CD4-positive, alpha-beta T cell treated with Interleukin-2 at 100 ng/mL for 4 hours (primary cell): ENCODE results near the gene AP2A2.
A peak's percentile ranks its signal among the peaks of the same experiment; 100 is the strongest.

ENCODE experiments used
- DNase-seq: peaks from one replicate; pipeline ENCODE4 v3.0.0-alpha.2; 2020; ENCODE audit warnings: low spot score

The AP2A2 gene

DNA sequence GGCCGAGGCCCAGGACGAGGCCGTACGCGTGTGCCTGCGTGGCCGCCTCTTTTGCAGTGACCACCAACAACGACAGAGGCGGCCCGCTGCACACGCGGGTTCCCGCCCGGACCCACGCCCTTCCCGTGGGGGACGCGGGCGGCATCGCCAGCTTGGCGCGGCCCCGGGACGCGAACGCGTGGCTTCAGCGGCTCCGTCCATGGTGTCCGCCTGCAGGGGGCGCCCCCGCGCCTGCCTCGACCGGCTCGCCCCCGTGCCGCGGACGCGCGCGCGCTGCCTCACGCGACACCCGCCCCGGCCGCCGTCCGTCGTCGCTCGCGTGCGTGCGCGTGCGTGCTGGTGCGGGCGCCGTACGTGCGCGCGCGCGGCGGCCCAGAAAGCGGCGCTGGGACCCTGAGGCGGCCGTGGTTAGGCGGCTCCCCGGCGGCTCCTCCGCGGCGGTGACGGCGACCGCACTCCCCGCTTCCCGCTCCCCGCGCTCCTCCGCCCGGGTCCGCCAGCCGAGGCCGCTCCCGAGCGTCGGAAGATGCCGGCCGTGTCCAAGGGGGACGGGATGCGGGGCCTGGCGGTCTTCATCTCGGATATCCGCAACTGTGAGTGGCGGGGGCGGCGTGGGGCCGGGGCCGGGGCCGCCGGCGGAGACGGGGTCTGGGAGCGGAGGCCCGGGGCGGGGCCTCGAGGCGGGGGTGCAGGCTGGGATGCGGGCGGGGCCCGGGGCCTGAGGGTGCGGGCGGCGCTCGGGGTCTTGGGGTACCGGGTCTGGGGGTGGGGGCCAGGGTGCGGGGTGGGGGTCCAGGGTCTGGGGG, at the start of gene AP2A2:
Gene AP2A2 (plus strand): TSS at position 375 of the 806 bp plus-strand sequence. CDS start 152 bp downstream, at position 527.
- peak; percentile 89 for DNase-seq

- no peak for DNase-seq
Observed at GRCh38 chr11:876545-876944, 49.1 kb upstream of the AP2A2 start.

- no peak for DNase-seq
Observed at GRCh38 chr11:877565-877964, 48.1 kb upstream of the AP2A2 start.

GRCh38 chr11:880447-880846, 45.2 kb upstream of the AP2A2 start:
- DNase-seq = no peak

DNA sequence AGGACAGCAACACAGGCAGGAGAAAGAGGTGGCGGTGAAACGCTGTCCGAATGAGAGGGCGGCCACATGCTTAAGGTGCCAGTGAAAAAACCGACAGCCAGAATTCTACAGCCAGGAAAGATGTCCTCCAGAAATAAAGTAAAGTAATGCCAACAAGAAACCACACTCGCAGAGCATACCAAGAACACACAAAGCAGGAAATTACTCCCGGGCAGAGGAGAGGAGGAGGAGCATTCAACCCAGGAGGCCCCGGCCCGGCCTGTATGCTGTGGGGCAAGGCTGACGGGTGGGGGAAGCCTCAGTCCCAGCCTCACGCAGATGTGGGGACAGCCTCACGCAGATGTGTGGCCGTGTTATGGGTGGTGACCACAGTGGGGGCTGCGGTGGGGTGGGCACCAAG, 43.1 kb upstream of the AP2A2 start:
- no peak for DNase-seq

DNA sequence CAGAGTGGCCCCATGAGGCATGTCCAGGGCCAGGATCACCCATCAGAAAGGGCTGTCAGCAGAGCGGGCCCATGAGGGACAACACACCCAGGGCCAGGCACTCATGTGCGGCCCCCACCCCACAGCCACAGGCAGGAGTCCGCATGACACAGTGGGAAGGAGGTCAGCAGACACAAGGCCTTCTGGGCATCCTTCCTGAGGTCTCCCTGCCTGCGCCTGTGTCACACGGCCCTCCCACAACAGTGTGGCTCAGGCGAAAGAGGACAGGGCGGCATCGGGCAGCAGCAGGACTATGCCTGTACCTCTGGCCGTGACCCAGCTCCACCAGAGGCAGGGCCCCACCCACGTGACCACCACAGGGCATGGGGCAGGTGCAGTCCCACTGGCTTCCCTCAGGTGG, 42.1 kb upstream of the AP2A2 start:
- DNase-seq = no peak

GRCh38 chr11:884578-885070, 41.0 kb upstream of the AP2A2 start:
- no peak for DNase-seq

GRCh38 chr11:886568-886967, 39.1 kb upstream of the AP2A2 start:
- no peak for DNase-seq

GRCh38 chr11:887589-887988, 38.1 kb upstream of the AP2A2 start:
- no peak for DNase-seq

- DNase-seq = no peak
Observed at GRCh38 chr11:888310-889212, 37.1 kb upstream of the AP2A2 start.

- DNase-seq = no peak
Observed at GRCh38 chr11:889257-889656, 36.4 kb upstream of the AP2A2 start.

GRCh38 chr11:889687-890475, 35.8 kb upstream of the AP2A2 start:
- DNase-seq = no peak

DNA sequence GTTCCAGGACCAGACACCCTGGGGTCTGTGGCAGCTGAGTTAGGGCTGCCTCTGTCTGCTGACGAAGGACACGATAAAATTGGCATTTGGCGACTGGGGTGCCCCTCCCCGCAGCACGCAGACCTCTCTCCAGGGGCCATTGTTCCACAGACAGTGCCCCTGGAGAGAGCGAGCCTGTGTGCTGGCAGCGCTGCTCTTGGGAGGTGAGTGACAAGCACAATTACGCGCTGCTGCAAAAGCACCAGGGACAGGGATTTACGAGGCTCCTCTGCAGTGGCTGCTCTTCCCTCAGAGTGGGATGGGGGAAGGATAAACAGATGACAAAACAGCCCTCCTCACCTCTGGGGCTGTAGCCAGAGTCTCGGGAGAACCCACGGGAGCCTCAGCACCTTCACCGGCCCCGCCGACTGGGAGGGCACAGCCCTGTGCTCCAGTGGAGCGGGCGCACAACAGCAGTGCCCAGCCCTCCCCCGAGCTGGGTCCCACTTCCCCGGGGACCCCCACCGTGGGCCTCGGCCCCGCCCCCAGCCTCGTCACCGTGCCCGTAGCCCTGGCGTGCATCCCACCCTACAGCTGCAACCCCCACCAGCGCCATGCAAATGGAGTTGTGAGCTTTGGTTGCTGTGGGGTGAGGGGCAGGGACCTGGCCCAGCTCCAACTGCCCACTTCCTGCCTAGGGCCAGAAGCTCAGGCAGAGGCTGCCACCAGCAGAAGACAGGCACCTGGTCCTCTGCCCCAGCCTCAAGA, 34.7 kb upstream of the AP2A2 start:
- no peak for DNase-seq

- DNase-seq = no peak
Observed at GRCh38 chr11:893008-893654, 32.5 kb upstream of the AP2A2 start.

DNA sequence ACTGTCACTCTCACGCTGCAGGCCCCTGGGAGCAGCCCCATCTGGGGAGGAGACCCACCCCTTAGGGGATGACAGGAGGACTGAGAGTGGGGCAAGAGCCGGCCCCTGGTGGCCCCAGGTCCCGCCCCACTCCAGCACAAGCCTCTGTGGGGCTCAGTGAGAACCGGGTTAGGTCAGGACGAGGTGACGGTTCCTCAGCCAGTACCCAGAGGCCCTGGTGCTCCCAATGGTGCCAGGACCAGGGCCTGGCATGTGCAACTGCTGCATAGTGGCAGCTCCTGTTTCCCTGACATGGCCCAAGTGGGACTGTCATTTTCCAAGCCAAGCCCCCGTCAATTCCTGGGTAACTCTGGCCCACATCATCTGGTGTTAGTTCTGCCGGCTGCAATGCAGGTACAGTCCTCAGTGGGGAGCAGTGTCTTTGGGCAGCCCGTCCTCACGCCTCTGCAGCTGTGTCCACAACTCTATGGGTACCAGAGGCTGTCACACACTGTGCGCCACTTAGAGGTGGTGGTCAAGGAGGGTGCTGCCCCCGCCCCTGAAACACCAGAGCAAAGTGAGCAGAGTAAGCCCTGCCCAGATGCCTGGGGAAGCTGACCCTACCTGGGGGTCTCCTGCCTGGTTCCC, 31.0 kb upstream of the AP2A2 start:
- no peak for DNase-seq

- no peak for DNase-seq
Observed at GRCh38 chr11:895331-896110, 30.1 kb upstream of the AP2A2 start.

GRCh38 chr11:897253-898142, 28.2 kb upstream of the AP2A2 start:
- no peak for DNase-seq

DNA sequence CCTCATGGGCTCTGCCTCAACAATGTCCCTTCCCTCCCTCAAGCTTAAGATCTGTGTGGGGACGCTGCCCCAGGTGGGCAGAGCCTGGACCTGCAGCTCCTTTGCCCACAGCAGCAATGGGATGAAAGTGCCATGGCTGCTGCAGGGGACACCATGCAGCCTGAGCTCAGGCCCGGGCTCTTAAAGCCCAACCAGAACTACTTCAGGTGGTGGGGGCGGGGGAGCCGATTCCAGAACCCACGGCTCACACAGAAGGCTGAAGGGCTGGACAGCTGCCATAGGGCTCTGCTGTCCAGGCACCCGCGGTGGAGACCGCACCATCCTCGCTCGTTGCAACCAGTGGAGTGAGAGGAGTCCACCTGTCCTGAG, 27.5 kb upstream of the AP2A2 start:
- DNase-seq = no peak
